ENCODE data around the gene TRAM2. TPM values are rescaled to one million over a fixed set of nuclear protein-coding genes. Genes with fewer than 3 reads are reported as not detected.
A peak's percentile ranks its signal among the peaks of the same experiment; 100 is the strongest.

TRAM2 gene
- total and polyA plus RNA-seq, 8 donors, result 1.9 to 11.2 (median 5.0) TPM

GRCh38 chr6:52550870-52551269 is 26.0 kb downstream of the TRAM2 start:
- intact Hi-C loops (cut with DNase I), result no loop called here
- ATAC-seq, result no peak
- no peak overlapping the region for H3K4me3 ChIP-seq
- H3K27ac ChIP-seq, result peak overlapping the region in 3 of 4 donors; percentile 6 to 33 (median 29)
- no peaks in the 10 kb centered on the region for H3K9me3 ChIP-seq
- TF ChIP-seq CTCF (IDR thresholded peaks at IDR 0.05), result no peak
- no peak for DNase-seq
- WGBS, 2 donors, result 45 to 46% methylated on average over 5 of the region's 5 CpGs
- H3K27me3 ChIP-seq, result no peaks in the 10 kb centered on the region
- no peak for FAIRE-seq
- peaks cover 7 to 33% (median 7%) of the 10 kb centered on the region in 3 donors for H3K4me1 ChIP-seq
- H3K36me3 ChIP-seq, result no peaks in the 10 kb centered on the region

GRCh38 chr6:52550014-52550575 is 26.8 kb downstream of the TRAM2 start:
- H3K27me3 ChIP-seq, result no peaks in the 10 kb centered on the region
- peaks cover 11 to 37% (median 13%) of the 10 kb centered on the region in 3 donors for H3K4me1 ChIP-seq
- no peak for TF ChIP-seq CTCF (IDR thresholded peaks at IDR 0.05)
- WGBS, 2 donors, result 42 to 43% methylated on average over 6 of the region's 6 CpGs
- intact Hi-C loops (cut with DNase I), result no loop called here
- no peak for DNase-seq
- no peak overlapping the region for H3K4me3 ChIP-seq
- no peak overlapping the region for H3K27ac ChIP-seq
- no peak for ATAC-seq
- H3K36me3 ChIP-seq, result no peaks in the 10 kb centered on the region
- H3K9me3 ChIP-seq, result no peaks in the 10 kb centered on the region
- no peak for FAIRE-seq

GRCh38 chr6:52549428-52549827 is 27.4 kb downstream of the TRAM2 start:
- no peak for ATAC-seq
- DNase-seq, result no peak
- no peak for TF ChIP-seq CTCF (IDR thresholded peaks at IDR 0.05)
- no peak for FAIRE-seq
- intact Hi-C loops (cut with DNase I), result no loop called here
- no peaks in the 10 kb centered on the region for H3K9me3 ChIP-seq
- no peak overlapping the region for H3K27ac ChIP-seq
- 62 to 90% methylated on average over 4 of the region's 4 CpGs for WGBS, 2 donors
- H3K36me3 ChIP-seq, result no peaks in the 10 kb centered on the region
- H3K4me3 ChIP-seq, result no peak overlapping the region
- no peaks in the 10 kb centered on the region for H3K27me3 ChIP-seq
- H3K4me1 ChIP-seq, result peaks cover 17 to 42% (median 19%) of the 10 kb centered on the region in 3 donors

- FAIRE-seq (no peak), ATAC-seq (no peak), DNase-seq (no peak)
- Histone ChIP-seq H3K36me3 (no peaks in the 10 kb centered on the region), H3K27me3 (no peaks in the 10 kb centered on the region), H3K27ac (no peak overlapping the region), H3K4me3 (no peak overlapping the region), H3K4me1 (peaks cover 17 to 46% (median 24%) of the 10 kb centered on the region in 3 donors), H3K9me3 (no peaks in the 10 kb centered on the region)
- no peak for TF ChIP-seq CTCF (IDR thresholded peaks at IDR 0.05)
- intact Hi-C loops (cut with DNase I), result no loop called here
- 97% methylated on average over 5 of the region's 5 CpGs for WGBS, 2 donors
These were observed 27.9 kb downstream of the TRAM2 start for GRCh38 chr6:52548999-52549398.

GRCh38 chr6:52548353-52548713 is 28.5 kb downstream of the TRAM2 start:
- Histone ChIP-seq H3K36me3 (no peaks in the 10 kb centered on the region), H3K4me1 (peaks cover 17 to 53% (median 30%) of the 10 kb centered on the region in 3 donors), H3K27ac (no peak overlapping the region), H3K4me3 (no peak overlapping the region), H3K27me3 (no peaks in the 10 kb centered on the region), H3K9me3 (no peaks in the 10 kb centered on the region)
- no peak for FAIRE-seq
- DNase-seq, result no peak
- intact Hi-C loops (cut with DNase I), result no loop called here
- TF ChIP-seq CTCF (IDR thresholded peaks at IDR 0.05), result no peak
- WGBS, 2 donors, result 87 to 89% methylated on average over 7 of the region's 7 CpGs
- ATAC-seq, result no peak
